GM12801 (cell line): ENCODE data around the gene GLTP.

Source experiments
- TF ChIP-seq, protein P1 (sequence below): IDR thresholded peaks from one replicate; pipeline ENCODE4 v1.5.1; 2011; ENCODE audit warnings: control low read depth; ENCODE audit not compliant: insufficient read length; ENCODE audit errors: extremely low read depth

Gene GLTP

DNA sequence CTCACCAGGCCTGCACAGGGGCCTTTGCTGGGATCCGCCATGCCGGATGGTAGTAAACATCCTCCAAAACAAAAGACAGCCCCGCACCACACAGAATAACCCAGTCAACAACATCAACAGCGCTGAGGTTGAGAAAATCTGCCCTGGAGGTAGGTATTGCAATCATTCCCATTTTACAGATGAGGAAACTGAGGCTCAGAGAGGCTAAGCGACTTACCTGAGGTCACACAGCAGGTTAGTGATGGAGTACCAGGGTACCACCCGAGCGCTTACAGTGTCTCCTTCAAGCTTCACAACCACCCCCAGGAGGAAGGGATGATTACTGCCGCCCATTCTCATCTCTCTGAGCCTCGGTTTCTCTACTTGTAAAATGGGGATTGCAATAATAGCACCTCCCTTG lies 62.1 kb downstream of the GLTP start:
- TF ChIP-seq, protein P1, sequence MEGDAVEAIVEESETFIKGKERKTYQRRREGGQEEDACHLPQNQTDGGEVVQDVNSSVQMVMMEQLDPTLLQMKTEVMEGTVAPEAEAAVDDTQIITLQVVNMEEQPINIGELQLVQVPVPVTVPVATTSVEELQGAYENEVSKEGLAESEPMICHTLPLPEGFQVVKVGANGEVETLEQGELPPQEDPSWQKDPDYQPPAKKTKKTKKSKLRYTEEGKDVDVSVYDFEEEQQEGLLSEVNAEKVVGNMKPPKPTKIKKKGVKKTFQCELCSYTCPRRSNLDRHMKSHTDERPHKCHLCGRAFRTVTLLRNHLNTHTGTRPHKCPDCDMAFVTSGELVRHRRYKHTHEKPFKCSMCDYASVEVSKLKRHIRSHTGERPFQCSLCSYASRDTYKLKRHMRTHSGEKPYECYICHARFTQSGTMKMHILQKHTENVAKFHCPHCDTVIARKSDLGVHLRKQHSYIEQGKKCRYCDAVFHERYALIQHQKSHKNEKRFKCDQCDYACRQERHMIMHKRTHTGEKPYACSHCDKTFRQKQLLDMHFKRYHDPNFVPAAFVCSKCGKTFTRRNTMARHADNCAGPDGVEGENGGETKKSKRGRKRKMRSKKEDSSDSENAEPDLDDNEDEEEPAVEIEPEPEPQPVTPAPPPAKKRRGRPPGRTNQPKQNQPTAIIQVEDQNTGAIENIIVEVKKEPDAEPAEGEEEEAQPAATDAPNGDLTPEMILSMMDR: no peak

DNA sequence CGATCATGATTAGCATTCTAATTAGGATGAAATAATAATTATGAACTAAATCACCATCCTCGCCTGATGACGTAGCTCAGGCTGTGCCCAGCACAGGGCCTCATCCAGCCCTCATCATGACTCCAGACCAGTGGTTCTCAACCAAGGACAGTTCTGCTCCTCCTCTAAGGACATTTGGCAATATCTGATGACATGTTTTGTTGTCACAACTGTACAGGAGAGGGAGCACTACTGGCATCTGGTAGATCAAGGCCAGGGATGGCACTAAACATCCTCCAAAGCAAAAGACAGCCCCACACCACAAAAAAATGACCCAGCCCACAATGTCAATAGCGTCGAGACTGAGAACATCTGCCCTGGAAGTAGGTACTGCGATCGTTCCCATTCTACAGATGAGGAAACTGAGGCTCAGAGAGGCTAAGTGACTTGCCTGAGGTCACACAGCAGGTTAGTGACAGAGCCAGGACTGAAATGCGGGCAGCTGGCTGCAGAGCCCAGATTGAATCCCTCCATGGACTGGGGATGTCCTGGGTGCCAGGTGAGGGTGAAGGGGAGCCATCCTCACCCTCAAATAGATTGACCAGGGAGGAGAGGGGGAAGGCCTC lies 62.6 kb downstream of the GLTP start:
- TF ChIP-seq, protein P1: no peak

DNA sequence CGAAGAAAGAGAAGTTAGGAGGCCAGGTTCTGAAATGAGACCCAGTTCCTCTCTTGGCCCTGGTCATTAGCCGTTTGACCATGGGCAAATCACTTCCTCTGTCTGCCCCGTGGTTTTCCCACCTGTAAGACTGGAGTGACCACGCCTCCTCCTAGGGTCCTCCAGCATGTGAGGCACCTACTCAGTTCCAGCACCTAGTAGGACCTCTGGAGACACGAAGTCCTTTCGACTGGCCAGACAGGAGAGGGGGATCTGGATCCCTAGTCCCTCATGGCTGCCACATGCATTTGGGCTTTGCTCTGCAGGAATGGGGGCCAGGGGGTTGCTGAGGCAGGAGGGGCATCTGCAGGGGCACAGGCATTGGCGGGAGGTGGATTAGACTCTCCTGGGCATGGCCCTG lies 63.5 kb downstream of the GLTP start:
- TF ChIP-seq, protein P1: no peak

DNA sequence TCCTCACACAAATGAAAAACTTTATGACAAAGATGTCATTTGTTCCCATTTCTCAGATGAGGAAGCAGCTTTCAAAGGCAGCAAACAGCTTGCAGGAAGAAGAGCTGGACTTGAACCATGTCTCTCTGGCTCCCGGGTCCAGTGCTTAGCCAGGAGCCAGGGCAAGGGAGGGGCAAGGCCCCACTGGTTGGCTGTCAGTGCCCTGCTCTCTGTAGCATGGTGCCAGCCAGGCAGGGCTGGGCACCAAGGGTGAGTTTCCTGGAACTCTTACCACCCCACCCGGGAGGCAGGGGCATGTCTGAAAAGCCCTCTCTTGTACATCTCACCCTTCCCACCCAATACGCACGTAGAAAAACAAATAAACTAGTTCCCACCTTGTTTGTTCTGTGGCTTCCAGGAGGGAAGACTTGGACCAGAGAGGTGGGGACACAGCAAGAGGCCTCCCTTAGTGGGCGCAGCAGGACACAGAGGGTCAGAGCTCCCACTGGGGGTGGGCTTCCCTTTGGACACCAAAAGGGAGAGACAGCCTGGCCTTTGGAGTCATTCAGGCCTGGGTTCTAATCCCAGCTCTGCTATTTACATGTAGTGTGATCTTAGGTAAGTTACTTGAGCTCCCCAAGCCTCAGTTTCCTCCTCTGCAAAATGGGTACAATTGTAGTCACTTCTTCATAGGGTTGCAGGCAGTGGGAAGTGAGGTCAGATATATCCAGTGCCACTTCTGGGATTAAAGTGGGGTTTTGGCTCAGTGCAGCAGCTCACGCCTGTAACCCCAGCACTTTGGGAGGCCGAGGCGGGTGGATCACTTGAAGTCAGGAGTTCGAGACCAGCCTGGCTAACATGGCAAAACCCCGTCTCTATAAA lies 64.4 kb downstream of the GLTP start:
- TF ChIP-seq, protein P1: no peak

DNA sequence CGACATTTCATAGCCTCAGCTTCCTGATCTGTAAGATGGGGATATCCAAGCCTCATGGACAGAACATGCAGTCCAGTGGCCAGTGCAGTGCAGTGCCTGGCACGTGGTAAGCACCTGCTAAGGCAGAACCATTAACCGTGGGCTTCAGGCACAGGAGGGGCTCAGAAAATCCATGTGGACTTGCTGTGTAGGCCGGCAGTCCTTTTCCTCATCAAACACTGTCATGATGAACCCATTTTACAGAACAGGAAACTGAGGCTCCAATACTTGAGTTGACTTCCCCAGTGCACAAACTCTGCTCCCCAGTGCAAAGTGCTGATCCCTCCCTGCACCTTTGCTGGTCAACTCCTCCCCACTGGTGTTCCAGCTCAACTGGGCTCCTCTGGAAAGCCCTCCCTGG lies 65.1 kb downstream of the GLTP start:
- TF ChIP-seq, protein P1: no peak

DNA sequence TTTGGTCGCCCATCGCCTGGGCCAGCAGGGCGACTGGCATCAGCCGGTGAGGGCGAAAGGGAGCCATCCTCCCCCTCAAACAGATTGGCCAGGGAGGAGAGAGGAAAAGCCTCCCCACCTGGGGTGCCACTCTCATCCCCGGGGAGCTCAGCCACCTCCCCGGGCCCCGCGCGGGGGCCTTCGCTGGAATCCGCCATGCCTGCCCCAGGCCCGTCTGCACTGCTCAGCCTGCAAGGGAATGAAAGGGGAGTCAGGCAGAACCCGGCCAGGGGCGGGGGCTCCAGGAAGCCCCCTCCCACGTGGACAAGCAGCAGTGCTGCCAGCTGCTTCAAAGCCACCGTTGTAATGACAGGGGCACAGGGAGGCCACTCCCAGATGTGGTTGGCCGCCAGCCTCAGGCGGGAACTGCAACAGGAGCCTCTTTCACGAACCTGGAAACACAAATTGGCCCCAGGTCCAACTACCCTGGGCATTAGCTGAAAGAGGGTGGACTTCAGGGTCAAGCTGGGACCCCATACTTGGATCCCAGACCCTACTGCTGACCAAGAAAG lies 65.7 kb downstream of the GLTP start:
- TF ChIP-seq, protein P1: no peak

DNA sequence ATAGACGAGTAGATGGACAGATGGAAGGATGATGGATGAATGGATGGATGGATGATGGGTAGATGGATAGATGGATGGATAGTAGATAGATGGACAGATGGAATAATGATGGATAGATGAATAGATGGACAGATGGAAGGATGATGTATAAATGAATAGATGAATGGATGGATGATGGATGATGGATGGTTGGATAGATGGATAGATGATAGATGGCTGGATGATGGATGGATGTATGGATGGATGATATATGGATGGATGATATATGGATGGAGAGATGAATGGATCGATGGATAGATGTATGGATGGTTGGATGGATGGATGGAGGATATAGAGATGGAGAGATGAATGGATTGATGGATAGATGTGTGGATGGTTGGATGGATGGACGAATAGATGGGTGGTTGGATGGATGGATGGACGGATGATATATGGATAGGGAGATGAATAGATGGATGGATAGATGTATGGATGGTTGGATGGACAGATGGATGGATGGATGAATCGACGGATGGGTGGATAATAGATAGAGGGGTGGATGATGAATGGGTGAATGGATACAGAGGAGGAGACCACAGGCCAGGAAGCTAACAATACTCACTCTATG lies 66.4 kb downstream of the GLTP start:
- TF ChIP-seq, protein P1: no peak
